PC-9 (cell line): ENCODE data around the gene PHF10. TPM values are rescaled to one million over a fixed set of nuclear protein-coding genes. Genes with fewer than 3 reads are reported as not detected.
A peak's percentile ranks its signal among the peaks of the same experiment; 100 is the strongest.

Experiments used
- BruUV-seq: library from RNA; stranded (reverse); fragments of 400-500 nt; replicated peaks from 2 replicates; lab custom pipeline; 2021; lab: Mats Ljungman, UMichigan
- CTCF ChIA-PET: fragments of 300-600 bp; sonication (Branson Sonifier 250); formaldehyde crosslinking; loops from one replicate; lab custom pipeline; 2022; ENCODE audit warnings: antibody characterized with exemption; lab: Charles Lee
- POLR2A ChIA-PET: fragments of 300-600 bp; sonication (Branson Sonifier 250); formaldehyde crosslinking; loops from one replicate; lab custom pipeline; 2022; ENCODE audit warnings: antibody characterized with exemption; ENCODE audit not compliant: unreplicated experiment; lab: Charles Lee
- DNase-seq, 2 experiments: peaks; one replicate each; pipeline versions ENCODE4 v3.0.0 to v3.0.0-alpha.2; 2015 to 2022; ENCODE audit warnings: mixed read lengths in 1 of 2
- H2AFZ ChIP-seq: fragments of 200-600 bp; sonication (generic); 2 replicates; pipeline ENCODE4 v1.8.1; 2017; ENCODE audit warnings: antibody characterized with exemption
- H3F3A ChIP-seq: fragments of 200-600 bp; sonication (generic); 2 replicates; pipeline ENCODE4 v1.8.1; 2017; ENCODE audit warnings: antibody characterized with exemption, mild to moderate bottlenecking, low read depth; ENCODE audit not compliant: insufficient read depth
- H3K27ac ChIP-seq: fragments of 200-600 bp; sonication (generic); 2 replicates; pipeline ENCODE4 v1.6.1; 2016; ENCODE audit warnings: mixed run types
- H3K27me3 ChIP-seq: fragments of 200-600 bp; sonication (generic); 2 replicates; pipeline ENCODE4 v1.6.1; 2016; ENCODE audit warnings: low read depth, mixed run types; ENCODE audit not compliant: insufficient read depth
- H3K36me3 ChIP-seq: fragments of 200-600 bp; sonication (generic); 2 replicates; pipeline ENCODE4 v1.6.1; 2016; ENCODE audit warnings: low read depth, mixed run types
- H3K4me1 ChIP-seq: fragments of 200-600 bp; sonication (generic); replicated peaks from 2 replicates; pipeline ENCODE4 v1.6.1; 2016; ENCODE audit warnings: mixed run types; ENCODE audit not compliant: insufficient read depth
- H3K4me2 ChIP-seq: fragments of 200-600 bp; sonication (generic); 2 replicates; pipeline ENCODE4 v1.6.1; 2017; ENCODE audit warnings: mixed run types
- H3K4me3 ChIP-seq: fragments of 200-600 bp; sonication (generic); 2 replicates; pipeline ENCODE4 v1.6.1; 2016; ENCODE audit warnings: mixed run types
- H3K79me2 ChIP-seq: fragments of 200-600 bp; sonication (generic); 2 replicates; pipeline ENCODE4 v1.6.1; 2017; ENCODE audit warnings: low read depth, mixed run types
- H3K9me2 ChIP-seq: fragments of 200-600 bp; sonication (generic); 2 replicates; pipeline ENCODE4 v1.8.1; 2017; ENCODE audit warnings: mild to moderate bottlenecking; ENCODE audit not compliant: insufficient read depth
- H3K9me3 ChIP-seq: fragments of 200-600 bp; sonication (generic); 2 replicates; pipeline ENCODE4 v1.8.1; 2016; ENCODE audit warnings: low read depth; ENCODE audit not compliant: insufficient read depth
- H4K20me1 ChIP-seq: fragments of 200-600 bp; sonication (generic); 2 replicates; pipeline ENCODE4 v1.8.1; 2017; ENCODE audit not compliant: insufficient read depth
- CTCF ChIP-seq: fragments of 200-600 bp; sonication (generic); conservative IDR thresholded peaks from 2 replicates; pipeline ENCODE4 v1.6.1; 2017; ENCODE audit warnings: mixed run types, antibody characterized with exemption, mild to moderate bottlenecking, moderate library complexity
- EZH2 ChIP-seq: fragments of 200-600 bp; sonication (generic); IDR thresholded peaks from 2 replicates; pipeline ENCODE4 v1.8.0; 2017; ENCODE audit warnings: antibody characterized with exemption, low read depth
- intact Hi-C: fragments of 100-400 bp; cut with micrococcal nuclease; formaldehyde crosslinking; loops from one replicate; pipeline ENCODE4 v1.10.0; 2022; ENCODE audit not compliant: unreplicated experiment
- total RNA-seq: library from RNA; stranded (reverse); gene quantifications from 2 replicates; pipeline ENCODE4 v1.2.3, GENCODE V29; 2021

The PHF10 gene
- total RNA-seq, 1 experiment from 2014 or later = 21.7 TPM

GRCh38 chr6:169726049-169726400, 1.7 kb upstream of the PHF10 start:
- Histone ChIP-seq H3K9me3 (no peaks in the 10 kb centered on the region), H3K36me3 (no peaks in the 10 kb centered on the region), H3K4me2 (peak overlapping the region; percentile 87; the same call in 1 of the 2 replicates), H3K27me3 (no peaks in the 10 kb centered on the region), H3K27ac (no peak overlapping the region), H3K4me3 (no peak overlapping the region), H3K4me1 (peaks cover 26% of the 10 kb centered on the region), H2AFZ (no peak overlapping the region), H3F3A (peaks cover 25% of the 10 kb centered on the region; the same call in 1 of the 2 replicates), H3K79me2 (peaks cover 23% of the 10 kb centered on the region), H3K9me2 (no peaks in the 10 kb centered on the region), H4K20me1 (peaks cover 7% of the 10 kb centered on the region; the same call in 1 of the 2 replicates)
- TF ChIP-seq CTCF = no peak
- no peak for TF ChIP-seq EZH2
- ChIA-PET CTCF (no interaction called here), POLR2A (no interaction called here)
- BruUV-seq = no TSS peak
- intact Hi-C loops = no loop called here
- DNase-seq = no peak

- Histone ChIP-seq H3F3A (peaks cover 25% of the 10 kb centered on the region; the same call in 1 of the 2 replicates), H3K4me1 (peaks cover 33% of the 10 kb centered on the region), H2AFZ (peak overlapping the region; percentile 95), H3K27ac (peak overlapping the region; percentile 60), H3K36me3 (0 out of 2 replicates have a peak, but pooled peaks cover under 1% of the 10 kb centered on the region), H3K27me3 (no peaks in the 10 kb centered on the region), H3K9me2 (no peaks in the 10 kb centered on the region), H3K4me3 (peak overlapping the region; percentile 75), H4K20me1 (peaks cover 10% of the 10 kb centered on the region), H3K79me2 (peaks cover 29% of the 10 kb centered on the region), H3K9me3 (no peaks in the 10 kb centered on the region), H3K4me2 (peak overlapping the region; percentile 87)
- TF ChIP-seq CTCF (no peak), EZH2 (no peak)
- DNase-seq = peak; percentile 21 to 77
- POLR2A ChIA-PET = no interaction called here
- CTCF ChIA-PET = no interaction called here
- intact Hi-C loops = loop anchor here (2.0 kb wide), 1 partner anchor 25 kb away; the partner anchor contains the start of genes DYNLT2 and ERMARD
- no TSS peak for BruUV-seq
Measured at GRCh38 chr6:169725125-169726048, 1.1 kb upstream of the PHF10 start.

GRCh38 chr6:169723991-169724493, 258 bp downstream of the PHF10 start:
- peaks cover 34% of the 10 kb centered on the region for H3K4me1 ChIP-seq
- no peak overlapping the region; the same call in 1 of the 2 replicates for H3K4me3 ChIP-seq
- no peak overlapping the region for H3K27ac ChIP-seq
- POLR2A ChIA-PET = no interaction called here
- no peaks in the 10 kb centered on the region for H3K9me2 ChIP-seq
- intact Hi-C loops = loop anchor here (1.0 to 2.0 kb wide), 2 partner anchors 22 to 27 kb away; partner anchors contain the start of genes C6orf120, DYNLT2, ERMARD and WDR27
- TF ChIP-seq EZH2 = no peak
- no peak for TF ChIP-seq CTCF
- H3K9me3 ChIP-seq = no peaks in the 10 kb centered on the region
- peaks cover 25% of the 10 kb centered on the region; the same call in 1 of the 2 replicates for H3F3A ChIP-seq
- H3K27me3 ChIP-seq = no peaks in the 10 kb centered on the region
- H2AFZ ChIP-seq = no peak overlapping the region
- no peak overlapping the region for H3K4me2 ChIP-seq
- 0 out of 2 replicates have a peak, but pooled peaks cover 3% of the 10 kb centered on the region for H3K36me3 ChIP-seq
- no peak for DNase-seq
- H4K20me1 ChIP-seq = peaks cover 11% of the 10 kb centered on the region
- peaks cover 41% of the 10 kb centered on the region for H3K79me2 ChIP-seq
- CTCF ChIA-PET = no interaction called here
- BruUV-seq = no TSS peak
